MM.1S (cell line): ENCODE results near the gene NIPSNAP2.

Experiments used
- EZH2 ChIP-seq: fragments of 300-600 bp; sonication (generic); optimal IDR thresholded peaks from 2 replicates; pipeline ENCODE3; 2017; ENCODE audit warnings: low read depth, mild to moderate bottlenecking, antibody characterized with exemption, low read length, mixed read lengths
- EZH2phosphoT487 ChIP-seq: fragments of 300-600 bp; sonication (generic); IDR thresholded peaks from 2 replicates; pipeline ENCODE4 v1.6.1; 2018; ENCODE audit warnings: antibody characterized with exemption, low read length
- TF ChIP-seq, protein P1 (sequence below): fragments of 300-600 bp; sonication (generic); IDR thresholded peaks from 2 replicates; pipeline ENCODE4 v1.5.1; 2016; ENCODE audit warnings: antibody characterized with exemption, low read length, mixed read lengths

DNA sequence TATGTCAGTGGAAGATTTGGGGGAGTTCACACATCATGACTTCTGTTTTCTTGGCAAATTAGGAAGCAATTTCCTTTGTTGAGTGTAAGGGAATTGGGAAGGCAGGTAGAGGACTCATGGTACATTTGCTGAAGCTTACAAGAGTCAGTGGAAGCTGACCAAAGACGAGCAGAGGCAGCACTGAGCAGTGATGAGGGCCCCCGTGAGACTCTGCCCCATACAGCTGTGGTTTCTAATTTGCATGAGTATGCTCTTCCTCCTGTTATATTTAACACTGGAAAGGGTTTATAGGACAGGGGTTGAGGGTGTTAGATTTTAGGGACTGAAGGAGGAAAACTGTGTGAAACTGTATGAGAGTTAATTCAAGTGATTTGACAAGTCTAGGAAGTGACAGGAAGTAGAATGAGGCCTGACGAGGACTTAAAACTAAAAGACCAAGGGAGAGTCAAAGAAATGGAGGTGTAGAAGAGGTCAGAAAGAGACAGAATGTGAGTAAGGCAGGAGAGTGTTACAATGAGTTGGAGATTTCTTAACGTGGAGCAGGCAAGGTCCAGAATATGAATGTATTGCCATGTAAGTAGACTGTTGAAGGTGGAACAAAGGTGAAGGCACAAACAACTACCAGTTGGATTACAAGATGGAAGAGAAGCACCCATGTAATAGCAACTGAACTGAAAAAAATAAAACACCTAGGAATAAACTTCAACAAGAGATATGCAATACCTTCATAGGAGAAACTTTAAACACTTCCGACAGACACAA is 36.2 kb upstream of the NIPSNAP2 start:
- TF ChIP-seq EZH2 (no peak), EZH2phosphoT487 (no peak)
- TF ChIP-seq, protein P1, sequence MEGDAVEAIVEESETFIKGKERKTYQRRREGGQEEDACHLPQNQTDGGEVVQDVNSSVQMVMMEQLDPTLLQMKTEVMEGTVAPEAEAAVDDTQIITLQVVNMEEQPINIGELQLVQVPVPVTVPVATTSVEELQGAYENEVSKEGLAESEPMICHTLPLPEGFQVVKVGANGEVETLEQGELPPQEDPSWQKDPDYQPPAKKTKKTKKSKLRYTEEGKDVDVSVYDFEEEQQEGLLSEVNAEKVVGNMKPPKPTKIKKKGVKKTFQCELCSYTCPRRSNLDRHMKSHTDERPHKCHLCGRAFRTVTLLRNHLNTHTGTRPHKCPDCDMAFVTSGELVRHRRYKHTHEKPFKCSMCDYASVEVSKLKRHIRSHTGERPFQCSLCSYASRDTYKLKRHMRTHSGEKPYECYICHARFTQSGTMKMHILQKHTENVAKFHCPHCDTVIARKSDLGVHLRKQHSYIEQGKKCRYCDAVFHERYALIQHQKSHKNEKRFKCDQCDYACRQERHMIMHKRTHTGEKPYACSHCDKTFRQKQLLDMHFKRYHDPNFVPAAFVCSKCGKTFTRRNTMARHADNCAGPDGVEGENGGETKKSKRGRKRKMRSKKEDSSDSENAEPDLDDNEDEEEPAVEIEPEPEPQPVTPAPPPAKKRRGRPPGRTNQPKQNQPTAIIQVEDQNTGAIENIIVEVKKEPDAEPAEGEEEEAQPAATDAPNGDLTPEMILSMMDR = no peak
